DOHH2 (cell line): Measurements from ENCODE around the gene CABYR.

ENCODE experiments used
- H3F3A ChIP-seq: fragments of 200-600 bp; sonication (generic), shearing (Covaris generic); 2 replicates; pipeline ENCODE4 v1.6.0; 2016; ENCODE audit warnings: antibody characterized with exemption, mild to moderate bottlenecking; ENCODE audit not compliant: control insufficient read depth, insufficient read depth
- H3K27ac ChIP-seq: fragments of 200-600 bp; sonication (generic); 2 replicates; pipeline ENCODE4 v1.5.1; 2014; ENCODE audit warnings: low read depth, mild to moderate bottlenecking, low read length, moderate library complexity
- H3K27me3 ChIP-seq: fragments of 200-600 bp; sonication (generic); 2 replicates; pipeline ENCODE4 v1.6.1; 2014; ENCODE audit warnings: mild to moderate bottlenecking, low read length, mixed read lengths; ENCODE audit not compliant: control insufficient read depth
- H3K36me3 ChIP-seq: fragments of 200-600 bp; sonication (generic); 2 replicates; pipeline ENCODE4 v1.6.1; 2014; ENCODE audit warnings: mild to moderate bottlenecking, low read length, moderate library complexity, mixed read lengths; ENCODE audit not compliant: control insufficient read depth
- H3K4me1 ChIP-seq: fragments of 200-600 bp; sonication (generic); 2 replicates; pipeline ENCODE4 v1.6.1; 2014; ENCODE audit warnings: mild to moderate bottlenecking, low read length, mixed read lengths; ENCODE audit not compliant: control insufficient read depth
- H3K4me2 ChIP-seq: fragments of 200-600 bp; sonication (generic); 2 replicates; pipeline ENCODE4 v1.6.0; 2014; ENCODE audit warnings: mild to moderate bottlenecking, low read length, moderate library complexity
- H3K4me3 ChIP-seq: fragments of 200-600 bp; sonication (generic); 2 replicates; pipeline ENCODE4 v1.5.1; 2014; ENCODE audit warnings: mild to moderate bottlenecking, low read length, mixed read lengths
- H3K79me2 ChIP-seq: fragments of 200-600 bp; sonication (generic); 2 replicates; pipeline ENCODE4 v1.6.1; 2014; ENCODE audit warnings: mild to moderate bottlenecking, low read length, mixed read lengths; ENCODE audit not compliant: control insufficient read depth
- H3K9me2 ChIP-seq: fragments of 200-600 bp; sonication (generic); replicated peaks from 2 replicates; pipeline ENCODE4 v1.6.1; 2014; ENCODE audit warnings: mild to moderate bottlenecking, low read length, mixed read lengths; ENCODE audit not compliant: control insufficient read depth
- H3K9me3 ChIP-seq: fragments of 200-600 bp; sonication (generic); 2 replicates; pipeline ENCODE4 v1.6.1; 2014; ENCODE audit warnings: antibody characterized with exemption, low read length, mixed read lengths; ENCODE audit not compliant: control insufficient read depth, insufficient read depth
- H4K20me1 ChIP-seq: fragments of 200-600 bp; sonication (generic); 2 replicates; pipeline ENCODE4 v1.6.0; 2014; ENCODE audit warnings: low read depth, mild to moderate bottlenecking, antibody characterized with exemption, low read length, moderate library complexity; ENCODE audit not compliant: control insufficient read depth, insufficient read depth
- CTCF ChIP-seq: fragments of 200-600 bp; sonication (generic); IDR thresholded peaks from one replicate; pipeline ENCODE4 v1.5.1; 2014; ENCODE audit warnings: antibody characterized with exemption, mild to moderate bottlenecking, low read depth, low read length; ENCODE audit not compliant: poor library complexity, severe bottlenecking
- EZH2phosphoT487 ChIP-seq: fragments of 200-600 bp; sonication (generic); IDR thresholded peaks from 2 replicates; pipeline ENCODE4 v1.6.1; 2017; ENCODE audit warnings: borderline replicate concordance, mild to moderate bottlenecking, antibody characterized with exemption, low read length, moderate library complexity, mixed read lengths

CABYR gene

GRCh38 chr18:24090876-24091275 is 48.0 kb upstream of the CABYR start:
- no peaks in the 10 kb centered on the region for H3K27me3 ChIP-seq
- H3K9me3 ChIP-seq: no peaks in the 10 kb centered on the region
- no peak overlapping the region for H3K4me3 ChIP-seq
- H3K4me2 ChIP-seq: no peak overlapping the region
- TF ChIP-seq EZH2phosphoT487 (no peak), CTCF (no peak)
- H3F3A ChIP-seq: no peaks in the 10 kb centered on the region
- no peak overlapping the region for H3K27ac ChIP-seq
- no peaks in the 10 kb centered on the region for H3K79me2 ChIP-seq
- H3K36me3 ChIP-seq: peaks cover 53% of the 10 kb centered on the region
- peaks cover 23% of the 10 kb centered on the region for H3K4me1 ChIP-seq
- H4K20me1 ChIP-seq: no peaks in the 10 kb centered on the region
- H3K9me2 ChIP-seq: no peaks in the 10 kb centered on the region

GRCh38 chr18:24094561-24094960 is 44.3 kb upstream of the CABYR start:
- TF ChIP-seq EZH2phosphoT487 (no peak), CTCF (no peak)
- no peaks in the 10 kb centered on the region for H3K79me2 ChIP-seq
- peak overlapping the region; percentile 25; the same call in 1 of the 2 replicates for H3K27ac ChIP-seq
- no peaks in the 10 kb centered on the region for H3F3A ChIP-seq
- H3K9me2 ChIP-seq: no peaks in the 10 kb centered on the region
- H3K27me3 ChIP-seq: no peaks in the 10 kb centered on the region
- H3K4me1 ChIP-seq: peaks cover 23% of the 10 kb centered on the region
- no peaks in the 10 kb centered on the region for H3K9me3 ChIP-seq
- H4K20me1 ChIP-seq: no peaks in the 10 kb centered on the region
- H3K4me3 ChIP-seq: peak overlapping the region; percentile 26
- peak overlapping the region; percentile 53 for H3K4me2 ChIP-seq
- peaks cover 40% of the 10 kb centered on the region for H3K36me3 ChIP-seq

GRCh38 chr18:24095976-24096375 is 42.9 kb upstream of the CABYR start:
- Histone ChIP-seq H3K4me3 (no peak overlapping the region), H3K27me3 (no peaks in the 10 kb centered on the region), H4K20me1 (no peaks in the 10 kb centered on the region), H3K9me3 (no peaks in the 10 kb centered on the region), H3F3A (no peaks in the 10 kb centered on the region), H3K9me2 (no peaks in the 10 kb centered on the region), H3K36me3 (peaks cover 34% of the 10 kb centered on the region), H3K4me1 (peaks cover 23% of the 10 kb centered on the region), H3K4me2 (no peak overlapping the region), H3K27ac (no peak overlapping the region), H3K79me2 (no peaks in the 10 kb centered on the region)
- TF ChIP-seq EZH2phosphoT487 (no peak), CTCF (no peak)
